Activated CD4-positive, alpha-beta T cell treated with anti-CD3 and anti-CD28 coated beads, Interleukin-2, amount 50 U/mL, for 24 hours (primary cell): ENCODE measurements around the gene XPC.
"Not testable (repeated sequence)": the region's sequence is repeated elsewhere in the genome, so short reads cannot be mapped to it uniquely, and the experiment has no call there.

Experiments used
- DNase-seq, 2 donors: peaks; one replicate each; pipeline ENCODE4 v3.0.0-alpha.2; 2020; ENCODE audit warnings: low read depth in 1 of 2, low spot score in 1 of 2

Gene XPC

DNA sequence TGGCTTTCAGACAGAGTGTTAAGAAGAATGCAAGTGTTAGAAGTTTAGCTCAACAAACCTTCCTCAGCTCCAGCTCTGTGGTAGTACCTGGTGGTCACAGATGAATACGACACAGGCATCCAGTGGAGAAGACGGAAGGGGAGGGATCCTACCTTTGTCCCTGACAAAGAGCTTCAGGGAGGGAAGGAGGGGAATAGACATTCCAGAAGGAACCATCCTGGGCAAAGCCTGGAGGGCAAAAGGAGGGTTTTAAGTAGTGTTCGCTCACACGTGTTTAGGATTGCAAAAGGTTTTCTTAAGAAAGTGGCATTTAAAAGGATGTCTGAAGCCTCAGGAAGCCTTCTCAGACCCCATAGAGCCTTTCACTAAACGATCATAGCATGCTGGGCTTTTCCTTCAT lies 56.5 kb downstream of the XPC start:
- no peak for DNase-seq

DNA sequence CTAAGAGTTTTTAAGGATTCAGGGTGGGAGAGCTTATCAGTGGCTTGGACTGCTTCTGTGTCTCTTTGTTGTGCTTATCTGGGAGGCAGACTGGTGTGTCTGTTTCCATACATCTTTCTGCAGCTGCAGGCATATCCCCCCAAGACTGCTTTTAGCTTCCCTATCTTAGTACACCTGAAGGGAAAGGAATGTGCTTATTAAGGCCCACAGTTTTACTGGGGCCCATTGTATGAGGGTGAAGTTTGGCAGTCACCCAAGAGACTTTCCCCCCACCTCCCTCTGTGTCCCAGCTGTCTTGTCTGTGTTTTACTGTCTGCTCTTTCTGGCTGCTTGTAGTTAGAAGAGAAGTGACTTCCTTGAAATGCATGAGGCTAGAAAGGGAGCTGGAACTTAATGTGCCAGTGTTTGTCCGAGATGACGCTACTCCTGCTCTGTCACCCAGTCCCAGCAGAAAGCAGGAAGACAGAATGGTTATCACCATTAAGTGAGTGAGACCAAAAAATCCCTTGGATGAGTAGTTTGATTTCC lies 57.4 kb downstream of the XPC start:
- DNase-seq = not testable (repeated sequence)

DNA sequence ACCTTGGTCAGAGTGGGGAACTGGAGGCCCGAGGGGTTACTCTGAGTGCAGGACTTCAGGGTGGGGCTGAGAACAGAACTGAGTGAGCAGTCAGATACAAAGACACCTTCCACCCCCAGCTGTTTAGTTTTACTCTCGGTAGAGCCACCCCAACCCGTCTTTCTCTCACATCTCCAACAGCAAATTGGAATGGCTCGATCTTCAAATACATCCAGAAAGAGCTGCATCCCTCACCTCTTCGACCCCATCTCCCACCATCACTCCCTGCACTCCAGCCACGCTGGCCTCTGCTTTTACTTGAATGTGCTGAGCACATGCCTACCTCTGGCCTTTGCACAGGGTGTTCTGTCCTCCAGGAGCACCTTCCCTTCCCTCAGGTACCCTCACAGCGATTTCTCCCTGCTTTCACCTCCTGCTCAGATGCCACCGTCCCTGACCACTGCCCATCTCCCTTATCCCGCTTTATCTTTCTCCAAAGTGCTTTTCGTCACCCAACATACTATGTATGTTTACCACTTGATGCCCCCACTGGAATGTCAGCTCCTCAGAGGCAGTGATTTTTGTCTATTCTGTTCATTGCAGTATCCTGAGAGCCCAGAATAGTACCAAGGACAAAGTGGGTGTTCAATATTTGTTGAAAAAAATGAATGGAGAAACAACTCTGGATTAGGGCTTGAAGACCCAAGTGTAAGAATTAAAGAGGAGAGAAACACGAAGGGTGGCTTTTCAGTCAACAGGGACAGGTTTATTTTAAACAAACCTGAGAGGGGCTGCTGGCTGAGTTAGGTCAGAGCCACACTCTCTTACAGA lies 58.1 kb downstream of the XPC start:
- no peak for DNase-seq

DNA sequence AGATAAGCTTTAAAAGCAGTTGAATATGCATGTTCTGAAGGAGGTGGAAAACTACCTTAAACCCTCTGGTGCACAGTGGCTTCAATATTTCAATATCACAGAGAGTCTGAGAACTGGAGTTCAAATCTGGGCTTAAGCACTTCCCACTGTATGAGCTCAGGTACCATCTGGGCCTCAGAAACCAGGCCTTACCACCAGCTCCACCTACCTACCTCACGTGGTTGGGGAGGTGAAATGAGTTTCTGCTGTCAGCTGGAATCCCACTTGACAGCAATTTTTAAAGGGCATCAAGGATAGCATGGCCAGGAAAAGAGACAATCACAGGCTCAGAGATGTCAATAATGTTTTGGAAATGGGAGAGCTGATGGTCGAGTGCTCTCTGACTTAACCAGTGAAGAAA lies 58.8 kb downstream of the XPC start:
- no peak for DNase-seq

DNA sequence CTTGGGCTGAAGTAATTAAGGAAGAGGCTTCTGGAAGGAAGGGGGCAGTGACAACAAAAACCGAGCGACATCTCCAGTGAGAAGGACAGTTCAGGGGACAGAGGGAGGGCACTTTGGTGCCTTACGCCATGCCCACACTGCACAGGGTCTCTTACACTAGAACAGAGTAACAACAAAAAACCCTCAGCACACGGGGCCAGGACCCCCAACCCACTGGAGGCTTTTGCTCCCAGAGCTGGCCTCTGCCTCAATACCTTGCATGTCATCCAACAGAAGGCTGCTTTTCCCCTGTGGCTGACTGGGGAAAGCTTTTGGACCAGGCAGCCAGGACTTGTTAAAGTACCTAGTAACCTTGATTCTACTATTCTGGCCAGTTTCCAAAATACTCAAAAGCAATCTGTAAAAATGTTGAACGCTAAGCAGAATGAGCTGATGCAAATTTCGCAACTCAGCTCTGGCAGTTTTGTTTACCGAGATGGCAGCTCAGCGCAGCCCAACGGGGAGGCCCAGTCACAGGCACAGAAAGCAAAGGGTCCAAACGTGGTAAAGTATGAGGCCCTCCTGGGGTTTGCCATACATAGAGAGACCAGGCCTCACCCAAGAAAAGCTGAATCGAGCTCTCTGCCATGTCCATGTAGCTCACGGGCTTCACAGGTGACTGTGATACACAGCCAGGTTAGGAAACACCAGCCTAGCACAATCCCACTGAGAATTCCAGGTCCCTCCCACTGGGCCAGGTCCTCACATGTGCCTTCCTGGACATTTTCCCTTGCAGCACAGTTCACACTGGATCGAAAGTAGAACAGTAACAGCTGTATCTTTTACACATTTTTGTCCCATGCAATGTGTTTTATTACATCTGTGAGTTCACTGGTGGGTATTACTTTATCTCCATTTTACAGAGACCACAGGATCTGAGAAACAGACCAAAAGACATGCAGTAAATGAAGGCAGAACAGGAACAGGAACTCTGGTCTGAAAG lies 59.7 kb downstream of the XPC start:
- DNase-seq = no peak

DNA sequence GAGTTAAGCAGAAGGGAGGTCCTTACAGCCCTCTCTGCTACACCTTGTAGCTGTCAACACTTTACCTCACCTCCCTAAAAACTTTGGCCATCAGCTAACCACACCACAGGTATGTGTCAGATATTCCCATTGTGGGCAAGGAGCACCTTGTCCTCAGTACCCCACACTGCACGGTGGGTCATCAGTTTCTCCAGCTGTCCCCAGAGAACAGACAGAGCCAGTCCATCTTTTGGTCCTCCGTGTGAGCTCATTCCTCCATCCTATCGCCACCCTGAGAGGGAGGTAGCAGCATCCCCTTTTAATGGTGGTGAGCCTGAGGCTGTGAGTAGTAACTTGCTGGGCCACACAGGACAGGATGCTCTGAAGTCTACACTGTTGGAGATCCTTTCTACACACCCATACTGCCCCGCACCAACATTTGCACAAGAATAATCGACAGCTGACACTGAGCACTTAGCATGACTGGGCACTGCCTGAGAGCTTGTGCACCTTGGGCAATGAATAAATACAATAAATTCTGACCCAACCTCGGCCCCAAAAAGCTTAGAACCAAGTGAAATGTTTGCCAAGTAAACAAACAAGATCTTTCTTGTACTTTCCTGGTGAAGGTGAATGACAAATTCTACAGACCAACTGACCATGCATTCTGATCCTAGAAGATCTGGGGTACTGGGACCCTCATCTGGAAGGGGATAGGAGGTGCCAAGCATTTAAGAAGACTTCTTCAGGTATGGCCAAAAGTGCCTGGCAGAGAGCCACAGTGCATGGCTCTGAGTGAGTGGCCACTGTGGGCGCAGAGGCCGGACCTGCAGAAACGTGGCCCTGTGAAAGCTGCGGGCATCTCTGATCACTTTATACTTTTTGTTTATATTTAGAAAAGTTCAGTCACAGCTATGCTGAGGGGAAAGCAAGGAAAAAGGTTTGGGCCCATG lies 60.7 kb downstream of the XPC start:
- no peak for DNase-seq

DNA sequence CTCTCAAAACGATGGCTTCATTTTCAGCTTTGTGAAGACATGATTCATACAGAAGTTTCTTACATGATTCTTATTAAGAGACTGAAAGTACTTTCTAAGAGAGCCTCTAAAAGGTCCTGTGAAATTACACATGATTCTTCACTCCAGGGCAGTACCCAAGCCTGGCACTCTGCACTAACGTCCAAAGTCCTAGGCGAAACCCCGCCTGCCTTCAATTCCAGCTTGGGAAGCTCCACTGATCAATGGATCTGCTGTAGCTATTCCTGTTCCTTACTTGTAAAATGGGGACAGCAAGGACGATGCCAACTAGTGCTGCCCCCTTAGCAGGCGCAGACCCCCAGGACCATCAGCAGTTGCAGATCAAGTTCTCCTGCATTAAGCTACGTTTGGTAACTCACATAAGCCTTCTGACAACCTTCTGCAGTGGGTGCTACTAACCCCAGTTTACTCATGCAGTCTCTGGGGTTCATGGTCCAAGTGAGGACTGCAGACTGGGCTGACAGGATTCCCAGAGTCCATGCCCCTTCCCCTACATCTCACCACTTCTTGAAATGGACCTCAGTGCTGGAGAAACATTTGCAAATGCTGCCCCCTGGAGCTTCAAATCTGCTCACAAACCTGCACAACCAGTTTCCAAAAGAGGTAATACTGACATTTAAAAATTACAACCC lies 64.3 kb downstream of the XPC start:
- DNase-seq = no peak

DNA sequence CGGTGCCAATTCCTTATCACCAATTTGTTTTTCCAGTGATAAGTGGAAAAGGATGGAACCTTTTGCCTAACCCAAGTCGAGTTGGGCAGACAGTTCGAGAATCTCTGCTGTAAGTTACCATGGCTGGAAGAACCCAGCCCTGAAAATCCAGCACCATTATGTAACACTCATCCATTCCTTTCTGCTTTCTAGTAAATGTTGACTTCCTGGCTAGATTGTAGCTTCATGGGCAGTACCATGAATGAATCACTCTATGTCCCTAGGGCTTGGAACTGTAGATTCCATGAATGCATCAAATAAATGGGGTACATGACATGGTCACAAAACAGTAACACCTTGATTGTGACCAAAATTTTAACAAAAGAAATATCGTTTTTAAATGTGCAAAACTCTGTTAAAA lies 67.7 kb downstream of the XPC start:
- DNase-seq = no peak

DNA sequence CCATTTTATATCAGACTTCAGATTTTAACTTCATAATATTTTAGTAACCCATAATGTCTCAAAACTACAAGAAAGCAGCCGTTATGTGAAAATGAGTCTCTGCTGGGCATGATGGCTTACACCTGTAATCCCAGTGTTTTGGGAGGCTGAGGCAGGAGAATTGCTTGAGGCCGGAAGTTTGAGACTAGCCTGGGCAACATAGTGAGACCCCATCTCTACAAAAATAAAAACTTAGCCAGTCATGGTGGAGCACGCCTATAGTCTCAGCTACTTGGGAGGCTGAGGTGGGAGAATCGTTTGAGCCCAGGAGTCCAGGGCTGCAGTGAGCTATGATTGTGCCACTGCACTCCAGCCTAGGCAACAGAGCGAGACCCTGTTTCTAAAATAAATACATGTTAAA lies 68.6 kb downstream of the XPC start:
- not testable (repeated sequence) for DNase-seq

DNA sequence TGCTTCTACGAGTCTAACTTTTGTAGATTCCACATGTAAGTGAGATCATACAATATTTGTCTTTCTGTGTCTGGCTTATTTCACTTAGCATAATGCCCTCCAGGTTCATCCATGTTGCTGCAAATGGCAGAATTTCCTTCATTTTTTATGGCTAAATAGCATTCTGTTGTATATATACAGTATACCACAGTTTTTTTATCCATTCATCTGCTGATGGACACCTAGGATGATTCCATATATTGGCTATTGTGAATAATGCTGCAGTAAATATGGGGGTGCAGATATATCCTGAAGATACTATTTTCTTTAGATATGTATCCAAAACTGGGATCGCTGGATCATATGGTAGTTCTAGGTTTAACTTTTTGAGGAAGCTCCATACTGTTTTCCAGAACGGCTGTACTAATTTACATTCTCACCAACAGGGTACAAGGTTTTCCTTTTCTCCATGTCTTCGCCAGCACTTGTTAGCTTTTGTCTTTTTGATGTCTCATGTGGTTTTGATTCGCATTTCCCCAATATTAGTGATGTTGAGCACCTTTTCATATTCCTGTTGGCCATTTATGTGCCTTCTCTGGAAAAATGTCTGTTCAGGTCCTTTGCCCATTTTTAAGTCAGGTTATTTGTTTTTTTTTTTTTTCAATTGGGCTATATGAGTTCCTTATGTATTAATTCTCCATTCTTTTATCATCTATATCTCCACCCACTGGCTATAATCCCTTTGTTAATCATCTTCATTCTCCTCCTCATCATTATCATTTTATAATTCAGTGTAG lies 80.6 kb downstream of the XPC start:
- DNase-seq = no peak

DNA sequence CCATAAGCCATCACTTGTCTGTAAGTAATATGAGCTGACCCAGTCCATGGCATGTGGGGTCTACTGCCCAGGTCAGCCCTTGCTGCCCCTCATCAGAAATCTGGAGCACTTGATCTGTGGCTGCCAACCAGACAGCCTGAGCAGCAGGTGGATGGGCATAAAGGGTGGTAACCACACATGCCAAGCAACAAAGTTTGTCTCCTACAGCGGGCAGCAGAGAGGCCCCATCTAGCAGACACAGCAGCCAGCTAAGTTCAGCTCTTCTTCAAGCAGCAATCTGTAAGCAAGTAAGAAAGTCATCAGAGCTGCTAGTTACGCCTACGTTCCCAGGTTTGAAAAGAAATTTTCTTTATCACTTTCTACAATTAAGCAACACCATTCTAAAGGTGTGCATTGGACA lies 81.7 kb downstream of the XPC start:
- DNase-seq = no peak
